Activated CD8-positive, alpha-beta T cell treated with anti-CD3 and anti-CD28 coated beads for 36 hours (primary cell): ENCODE data around the gene DCHS2. TPM values are rescaled to one million over a fixed set of nuclear protein-coding genes. Genes with fewer than 3 reads are reported as not detected.

Experiments used
- ATAC-seq: fragments of 200-7000 bp; cut with Tn5 transposase; one replicate; pipeline ENCODE4 v1.10.0; 2021; ENCODE audit warnings: mild to moderate bottlenecking, moderate library complexity
- CTCF ChIA-PET: fragments of 350-600 bp; sonication (Branson Sonifier 250); formaldehyde crosslinking; loops from one replicate; lab custom pipeline; 2021; ENCODE audit warnings: antibody characterized with exemption; lab: Charles Lee
- POLR2A ChIA-PET: fragments of 350-600 bp; sonication (Branson Sonifier 250); formaldehyde crosslinking; loops from one replicate; lab custom pipeline; 2021; ENCODE audit warnings: antibody characterized with exemption; lab: Charles Lee
- DNase-seq: peaks from one replicate; pipeline ENCODE4 v3.0.0-alpha.2; 2020
- H3K27ac Mint-ChIP-seq: one replicate; pipeline ENCODE4 v1.8.0; 2021; ENCODE audit warnings: mild to moderate bottlenecking, mixed read lengths
- H3K27me3 Mint-ChIP-seq: one replicate; pipeline ENCODE4 v1.8.0; 2021; ENCODE audit warnings: mixed read lengths
- H3K36me3 Mint-ChIP-seq: one replicate; pipeline ENCODE4 v1.8.0; 2021; ENCODE audit warnings: low read depth, mixed read lengths
- H3K4me1 Mint-ChIP-seq: one replicate; pipeline ENCODE4 v1.8.0; 2021; ENCODE audit warnings: low read depth, mixed read lengths
- H3K4me3 Mint-ChIP-seq: one replicate; pipeline ENCODE4 v1.8.0; 2021; ENCODE audit warnings: mild to moderate bottlenecking, moderate library complexity, mixed read lengths
- H3K9me3 Mint-ChIP-seq: one replicate; pipeline ENCODE4 v1.8.0; 2021; ENCODE audit warnings: mixed read lengths
- intact Hi-C: fragments of 100-400 bp; cut with micrococcal nuclease; formaldehyde crosslinking; loops from one replicate; pipeline ENCODE4 v1.10.0; 2022
- total RNA-seq, 2 experiments: library from RNA; stranded (reverse); gene quantifications; one replicate each; pipeline ENCODE4 v1.2.3, GENCODE V29; 2021
- TF ChIP-seq, protein P1 (sequence below): fragments of 200-600 bp; IDR thresholded peaks from one replicate; pipeline ENCODE4 v1.8.0; 2022; ENCODE audit warnings: antibody characterized with exemption, mild to moderate bottlenecking

Gene DCHS2
- total RNA-seq, 2 experiments from 2014 or later = not detected

DNA sequence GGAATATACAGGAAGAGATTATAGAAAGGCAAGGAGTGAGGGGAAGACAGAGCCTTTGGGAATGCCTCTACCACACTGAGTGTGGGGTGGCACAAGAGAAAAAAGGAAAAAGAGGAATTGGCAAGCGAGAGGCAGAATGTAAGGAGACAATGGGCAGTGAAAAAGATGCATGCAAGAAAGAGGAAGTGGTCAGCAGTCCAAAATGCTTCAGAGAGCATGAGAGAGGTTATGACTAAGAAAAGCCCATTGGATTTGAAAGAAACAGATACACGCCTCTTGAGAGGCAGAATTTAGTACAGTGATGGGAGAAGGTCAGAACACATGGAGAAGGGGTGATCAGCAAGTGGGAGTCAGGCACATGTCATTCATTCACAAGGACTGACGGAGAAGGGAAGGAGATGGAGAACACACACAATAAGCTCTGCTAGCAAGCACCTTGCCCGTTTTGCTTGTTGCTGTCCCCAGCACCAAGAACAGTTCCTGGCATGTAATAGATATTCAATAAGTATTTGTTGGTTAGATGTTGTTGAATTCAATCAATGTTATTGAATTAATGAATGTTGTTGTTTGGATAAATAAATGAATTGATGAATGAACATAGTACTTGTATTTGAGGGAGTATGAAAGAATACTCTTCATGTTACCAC lies 6.3 kb downstream of the DCHS2 start:
- H3K9me3 Mint-ChIP-seq = no peaks in the 10 kb centered on the region
- H3K4me1 Mint-ChIP-seq = no peaks in the 10 kb centered on the region
- intact Hi-C loops = no loop called here
- peaks cover 22% of the 10 kb centered on the region for H3K27me3 Mint-ChIP-seq
- no peak for DNase-seq
- no peak overlapping the region for H3K27ac Mint-ChIP-seq
- TF ChIP-seq, protein P1, sequence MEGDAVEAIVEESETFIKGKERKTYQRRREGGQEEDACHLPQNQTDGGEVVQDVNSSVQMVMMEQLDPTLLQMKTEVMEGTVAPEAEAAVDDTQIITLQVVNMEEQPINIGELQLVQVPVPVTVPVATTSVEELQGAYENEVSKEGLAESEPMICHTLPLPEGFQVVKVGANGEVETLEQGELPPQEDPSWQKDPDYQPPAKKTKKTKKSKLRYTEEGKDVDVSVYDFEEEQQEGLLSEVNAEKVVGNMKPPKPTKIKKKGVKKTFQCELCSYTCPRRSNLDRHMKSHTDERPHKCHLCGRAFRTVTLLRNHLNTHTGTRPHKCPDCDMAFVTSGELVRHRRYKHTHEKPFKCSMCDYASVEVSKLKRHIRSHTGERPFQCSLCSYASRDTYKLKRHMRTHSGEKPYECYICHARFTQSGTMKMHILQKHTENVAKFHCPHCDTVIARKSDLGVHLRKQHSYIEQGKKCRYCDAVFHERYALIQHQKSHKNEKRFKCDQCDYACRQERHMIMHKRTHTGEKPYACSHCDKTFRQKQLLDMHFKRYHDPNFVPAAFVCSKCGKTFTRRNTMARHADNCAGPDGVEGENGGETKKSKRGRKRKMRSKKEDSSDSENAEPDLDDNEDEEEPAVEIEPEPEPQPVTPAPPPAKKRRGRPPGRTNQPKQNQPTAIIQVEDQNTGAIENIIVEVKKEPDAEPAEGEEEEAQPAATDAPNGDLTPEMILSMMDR = no peak
- ATAC-seq = no peak
- no peaks in the 10 kb centered on the region for H3K36me3 Mint-ChIP-seq
- no peak overlapping the region for H3K4me3 Mint-ChIP-seq
- CTCF ChIA-PET = no interaction called here
- POLR2A ChIA-PET = interaction anchor here (0.5 kb wide), 1 partner anchor 63 kb away, joined by 5 read pairs; no protein-coding TSS in a partner anchor

DNA sequence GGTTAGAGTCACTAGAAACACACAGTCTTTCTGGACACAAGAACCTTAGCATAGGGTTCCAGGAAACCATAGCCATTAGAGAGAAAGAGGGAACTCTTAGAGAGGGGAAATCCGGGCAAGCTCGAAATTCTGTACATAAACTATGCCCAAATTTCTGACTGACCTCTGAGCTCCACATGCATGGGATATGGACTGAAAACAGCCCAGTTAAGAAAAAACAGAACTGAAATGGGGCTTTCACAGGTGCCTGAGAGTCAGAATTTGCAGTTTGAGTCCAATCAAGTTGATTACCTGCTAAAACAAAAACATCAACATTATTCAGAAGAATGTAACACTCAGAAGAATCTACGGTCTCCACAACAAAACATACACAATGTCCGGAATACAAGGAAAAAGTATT lies 13.1 kb downstream of the DCHS2 start:
- Mint-ChIP-seq H3K4me3 (no peak overlapping the region), H3K27ac (no peak overlapping the region), H3K27me3 (peaks cover 10% of the 10 kb centered on the region), H3K4me1 (no peaks in the 10 kb centered on the region), H3K9me3 (no peaks in the 10 kb centered on the region), H3K36me3 (no peaks in the 10 kb centered on the region)
- ChIA-PET CTCF (interaction anchor here (0.9 kb wide), 1 partner anchor 25 kb away, joined by 3 read pairs; no protein-coding TSS in a partner anchor), POLR2A (no interaction called here)
- TF ChIP-seq, protein P1 = no peak
- ATAC-seq = no peak
- intact Hi-C loops = no loop called here
- DNase-seq = no peak

DNA sequence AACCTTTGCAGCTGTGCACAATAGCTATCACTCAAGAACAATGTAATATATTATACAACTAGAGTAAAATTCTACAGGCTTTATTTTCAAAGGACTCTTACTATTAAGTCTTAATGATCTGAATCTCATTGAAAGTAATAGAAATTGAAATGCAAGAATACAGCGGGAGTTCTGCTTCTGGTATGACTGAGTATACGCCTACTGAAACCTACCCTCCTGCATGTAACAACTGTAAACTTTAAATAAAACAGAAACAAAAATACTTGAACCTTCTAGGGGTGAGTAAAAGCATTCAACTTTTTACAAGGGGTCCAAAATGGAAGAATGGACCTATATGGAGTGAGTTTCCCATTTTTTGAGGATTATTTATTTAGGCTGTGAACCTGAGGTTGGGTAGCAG lies 13.5 kb downstream of the DCHS2 start:
- intact Hi-C loops = no loop called here
- ATAC-seq (no peak), DNase-seq (no peak)
- Mint-ChIP-seq H3K27me3 (peaks cover 15% of the 10 kb centered on the region), H3K9me3 (no peaks in the 10 kb centered on the region), H3K36me3 (no peaks in the 10 kb centered on the region), H3K27ac (no peak overlapping the region), H3K4me1 (no peaks in the 10 kb centered on the region), H3K4me3 (no peak overlapping the region)
- TF ChIP-seq, protein P1 = no peak
- ChIA-PET CTCF (interaction anchor here (0.9 kb wide), 1 partner anchor 25 kb away, joined by 3 read pairs; no protein-coding TSS in a partner anchor), POLR2A (interaction anchor here (0.6 to 1.7 kb wide), 2 partner anchors 13 to 41 kb away, joined by 3 read pairs; no protein-coding TSS in a partner anchor)

DNA sequence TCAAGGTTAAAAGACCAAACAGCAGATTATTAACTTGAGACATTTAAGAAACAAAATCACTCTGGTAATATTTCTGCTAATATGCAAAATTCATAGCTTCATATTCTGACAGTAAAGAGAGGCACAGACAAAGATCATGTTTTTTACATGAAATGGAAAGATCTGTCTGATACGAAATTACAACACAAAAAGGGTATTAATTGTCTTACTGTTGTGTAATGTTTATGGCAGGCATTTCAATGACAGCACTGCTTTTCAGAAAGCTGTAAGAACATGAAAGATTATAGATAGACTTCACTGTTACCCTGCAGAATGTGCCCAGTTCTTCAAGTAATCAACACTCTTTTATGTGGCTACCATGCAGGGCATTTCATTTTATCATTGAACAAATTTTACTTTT lies 15.4 kb downstream of the DCHS2 start:
- no peak overlapping the region for H3K4me3 Mint-ChIP-seq
- H3K27ac Mint-ChIP-seq = no peak overlapping the region
- no peak for ATAC-seq
- ChIA-PET CTCF (no interaction called here), POLR2A (no interaction called here)
- TF ChIP-seq, protein P1 = no peak
- H3K36me3 Mint-ChIP-seq = no peaks in the 10 kb centered on the region
- H3K27me3 Mint-ChIP-seq = peaks cover 18% of the 10 kb centered on the region
- no peak for DNase-seq
- H3K4me1 Mint-ChIP-seq = no peaks in the 10 kb centered on the region
- H3K9me3 Mint-ChIP-seq = no peaks in the 10 kb centered on the region
- intact Hi-C loops = no loop called here

DNA sequence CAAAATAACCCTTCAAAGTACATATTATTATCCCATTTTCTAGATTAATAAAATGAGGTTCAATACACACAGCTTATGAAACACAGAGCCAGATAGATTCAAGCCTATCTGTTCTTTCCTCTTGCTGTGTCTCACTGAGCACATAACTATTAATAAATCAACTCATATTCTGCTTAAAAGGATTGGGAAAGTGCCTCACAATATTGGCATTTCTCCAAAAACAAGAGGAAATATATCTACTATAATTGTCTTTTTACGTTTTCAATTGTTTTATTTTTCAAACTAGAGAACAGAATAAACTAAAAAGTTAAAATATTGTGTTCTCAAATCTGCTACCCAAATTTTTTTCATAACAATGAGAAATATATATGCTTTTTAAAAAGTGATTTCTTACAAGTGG lies 15.8 kb downstream of the DCHS2 start:
- H3K4me1 Mint-ChIP-seq = no peaks in the 10 kb centered on the region
- DNase-seq (no peak), ATAC-seq (no peak)
- no peaks in the 10 kb centered on the region for H3K36me3 Mint-ChIP-seq
- intact Hi-C loops = no loop called here
- TF ChIP-seq, protein P1 = no peak
- ChIA-PET CTCF (no interaction called here), POLR2A (no interaction called here)
- peaks cover 19% of the 10 kb centered on the region for H3K27me3 Mint-ChIP-seq
- no peak overlapping the region for H3K4me3 Mint-ChIP-seq
- no peaks in the 10 kb centered on the region for H3K9me3 Mint-ChIP-seq
- H3K27ac Mint-ChIP-seq = no peak overlapping the region
